Transverse colon (tissue), 3 donors: ENCODE data around the gene NBPF26.
"Not testable (repeated sequence)": the region's sequence is repeated elsewhere in the genome, so short reads cannot be mapped to it uniquely, and the experiment has no call there.

Experiments used
- CTCF ChIP-seq, 5 experiments: fragments of 200-600 bp in 3 of 5; fragments of 450-650 bp in 2 of 5; sonication (generic) in 3 of 5; IDR thresholded peaks; 1 replicate in 2 of 5; 2 replicates in 3 of 5; pipeline ENCODE4 v1.5.1; 2016 to 2017; ENCODE audit warnings: antibody characterized with exemption in 5 of 5, inconsistent platforms in 3 of 5, mild to moderate bottlenecking in 2 of 5, moderate library complexity in 1 of 5
- POLR2A ChIP-seq: fragments of 450-650 bp; IDR thresholded peaks from one replicate; pipeline ENCODE4 v1.6.1; 2016; ENCODE audit warnings: antibody characterized with exemption, mild to moderate bottlenecking, moderate library complexity

GRCh38 chr1:120728811-120729210, 5.1 kb downstream of the NBPF26 start:
- not testable (repeated sequence) for TF ChIP-seq CTCF (IDR thresholded peaks at IDR 0.05); POLR2A
